Measurements from ENCODE around the gene MTCL3.

The MTCL3 gene

DNA sequence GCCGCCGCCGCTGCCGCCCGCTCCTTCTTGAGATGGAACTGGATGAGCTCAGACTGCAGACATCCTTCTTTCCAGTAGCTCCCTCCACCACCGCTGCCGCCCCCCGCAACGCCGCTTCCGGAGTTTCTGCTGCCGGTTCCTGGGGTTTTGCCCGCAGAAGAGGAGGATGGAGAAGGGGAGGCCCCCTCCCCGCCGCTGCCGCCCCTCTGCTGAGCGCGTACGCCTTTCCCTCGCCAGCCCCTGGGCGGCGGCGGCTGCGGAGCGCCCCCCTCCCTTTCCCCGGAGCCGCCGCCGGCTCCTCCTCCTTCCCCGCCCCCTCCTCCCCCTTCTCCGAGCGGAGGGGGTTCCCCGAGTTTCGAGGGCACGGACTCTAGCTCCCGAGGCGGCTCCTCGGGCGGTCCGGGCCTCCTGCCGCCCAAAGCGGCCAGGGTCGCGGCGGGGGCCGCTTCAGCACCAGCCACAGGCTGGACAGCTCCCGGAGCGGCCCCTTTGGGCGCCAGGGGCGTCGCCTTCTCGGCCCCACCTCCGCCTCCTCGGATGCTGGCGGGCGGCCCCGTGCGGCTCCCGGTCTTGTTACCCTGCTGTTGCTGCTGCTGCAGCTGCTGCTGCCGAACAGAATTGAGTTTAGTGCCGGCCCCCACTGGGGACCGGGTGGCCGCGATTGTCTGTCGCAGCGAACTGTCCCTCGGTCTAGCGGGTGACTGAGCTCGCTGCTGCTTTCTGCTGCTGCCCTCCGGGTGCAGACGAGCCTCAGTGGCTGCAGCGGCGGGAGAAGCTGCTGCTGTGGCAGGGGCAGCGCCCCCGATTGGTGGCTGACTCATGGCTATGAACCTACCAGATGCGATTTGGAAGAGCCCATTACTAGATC lies 3.1 kb downstream of the MTCL3 start:
- peak in 3 of 4 experiments; percentile 34 to 56 (median 44) for DNase-seq (ENCODE audit: low read depth in 4 of 4, low spot score in 1 of 4)

DNA sequence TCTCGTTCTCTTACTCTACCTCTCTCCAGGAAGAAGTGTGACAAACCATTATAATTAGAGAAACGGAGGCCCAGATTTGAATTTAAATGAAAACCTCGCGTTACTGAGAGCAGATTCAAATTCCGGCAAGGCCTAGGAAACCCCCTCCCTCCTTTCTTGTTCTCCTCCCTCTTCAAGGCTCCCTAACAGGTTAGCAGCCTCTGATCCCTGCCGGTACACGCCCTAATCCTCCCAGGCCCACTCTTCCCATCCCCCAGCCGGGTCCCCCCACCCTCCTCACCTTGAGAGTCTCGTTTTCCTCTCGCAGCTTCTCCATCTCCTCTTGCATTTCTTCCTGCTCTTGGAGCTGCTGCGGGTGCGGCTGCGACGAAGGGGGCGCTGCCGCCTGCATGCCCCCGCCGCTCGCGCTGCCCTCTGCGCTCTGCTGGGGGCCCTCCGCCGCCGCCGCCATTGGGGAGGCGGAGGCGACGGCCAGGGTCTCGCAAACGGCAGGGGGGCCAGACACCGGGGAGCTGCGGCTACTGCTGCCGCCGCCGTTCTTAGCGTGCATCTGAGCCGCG lies 3.8 kb downstream of the MTCL3 start:
- DNase-seq (ENCODE audit: low read depth in 4 of 4, low spot score in 1 of 4), result no peak

DNA sequence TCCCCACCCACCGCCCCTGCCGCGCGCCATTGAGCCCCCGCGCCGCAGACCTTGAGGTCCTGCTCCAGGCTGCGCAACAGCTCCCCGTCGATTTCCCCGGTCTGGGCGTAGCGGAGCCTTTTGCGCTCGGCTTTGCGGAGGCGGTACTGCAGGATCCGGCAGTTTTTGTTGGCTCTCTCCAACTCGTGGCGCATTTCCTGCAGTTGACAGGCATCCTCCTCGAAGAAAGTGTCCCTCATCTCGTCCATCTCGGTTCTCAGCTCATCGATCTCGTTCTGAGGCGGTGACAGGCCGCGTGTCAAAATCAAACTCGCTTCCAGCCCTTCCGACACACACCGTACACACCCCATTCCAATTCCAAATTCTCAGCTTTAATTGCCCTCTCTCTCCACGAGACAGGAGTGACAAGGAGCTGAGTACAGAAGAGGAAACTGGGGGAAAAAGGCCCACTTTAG lies 4.3 kb downstream of the MTCL3 start:
- no peak for DNase-seq (ENCODE audit: low read depth in 4 of 4, low spot score in 1 of 4)

DNA sequence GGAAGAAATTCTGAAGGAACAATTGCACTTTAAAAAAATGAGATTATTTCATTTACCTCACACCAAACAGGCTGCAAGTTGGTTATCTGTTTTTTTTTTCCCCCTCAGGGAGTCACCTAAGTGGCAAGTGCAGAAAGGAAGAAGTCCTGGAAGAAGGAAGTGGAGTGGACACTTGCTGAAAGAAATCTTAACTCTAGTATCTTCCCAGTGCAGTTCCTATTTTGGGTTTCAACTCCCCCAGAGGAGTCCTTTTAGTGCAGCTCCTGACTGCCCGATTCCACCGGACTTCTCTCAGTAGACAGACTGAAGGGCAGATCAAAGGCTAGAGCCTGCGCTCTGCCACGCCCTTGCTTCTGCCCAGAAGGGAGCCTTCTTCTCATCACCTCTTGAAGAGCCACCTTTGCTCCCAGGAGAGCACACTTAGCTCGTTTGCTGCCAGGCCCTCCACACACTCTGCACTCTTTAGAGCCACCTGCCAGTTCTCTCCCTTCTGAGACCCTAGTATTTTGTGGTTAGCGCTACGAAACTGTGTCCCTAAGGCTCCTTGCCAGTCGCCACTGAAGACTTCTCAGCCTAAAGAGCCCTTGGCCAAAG lies 4.9 kb downstream of the MTCL3 start:
- no peak for DNase-seq (ENCODE audit: low read depth in 4 of 4, low spot score in 1 of 4)

DNA sequence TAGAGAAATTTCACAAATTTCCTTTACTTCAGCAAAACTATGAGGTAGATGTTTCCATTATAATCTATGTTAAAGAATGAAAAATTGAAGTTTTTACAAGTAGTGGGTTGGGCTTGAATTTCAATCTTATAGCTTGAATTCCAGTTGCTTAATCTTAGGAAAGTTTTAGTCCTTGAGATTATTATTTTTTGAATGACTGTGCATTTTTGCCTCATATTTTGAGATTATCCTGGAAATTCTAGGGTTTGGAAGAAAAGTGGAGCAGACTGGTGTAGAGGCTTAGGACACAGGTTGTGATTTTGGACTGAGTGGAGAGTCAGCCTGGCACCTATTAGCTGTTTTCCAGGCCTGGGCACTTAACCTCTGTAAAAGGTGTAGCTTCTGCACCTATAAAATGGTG lies 5.7 kb downstream of the MTCL3 start:
- DNase-seq (ENCODE audit: low read depth in 4 of 4, low spot score in 1 of 4), result no peak

DNA sequence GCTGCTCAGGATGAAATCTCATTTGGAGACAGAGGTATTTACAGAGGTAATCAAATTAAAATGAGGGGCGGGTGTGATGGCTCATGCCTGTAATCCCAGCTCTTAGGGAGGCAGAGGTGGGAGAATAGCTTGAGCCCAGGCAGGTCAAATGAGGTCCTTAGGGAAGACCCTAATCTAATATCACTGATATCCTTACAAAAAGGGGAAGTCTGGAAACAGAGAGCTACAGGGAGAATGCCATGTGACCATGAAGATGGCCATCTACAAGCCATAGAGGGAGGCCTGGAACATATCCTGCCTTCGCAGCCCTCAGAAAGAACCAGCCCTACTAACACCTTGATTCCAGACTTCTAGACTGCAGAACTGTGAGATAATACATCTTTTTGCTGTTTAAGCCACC lies 8.3 kb downstream of the MTCL3 start:
- DNase-seq (ENCODE audit: low read depth in 4 of 4, low spot score in 1 of 4), result no peak

DNA sequence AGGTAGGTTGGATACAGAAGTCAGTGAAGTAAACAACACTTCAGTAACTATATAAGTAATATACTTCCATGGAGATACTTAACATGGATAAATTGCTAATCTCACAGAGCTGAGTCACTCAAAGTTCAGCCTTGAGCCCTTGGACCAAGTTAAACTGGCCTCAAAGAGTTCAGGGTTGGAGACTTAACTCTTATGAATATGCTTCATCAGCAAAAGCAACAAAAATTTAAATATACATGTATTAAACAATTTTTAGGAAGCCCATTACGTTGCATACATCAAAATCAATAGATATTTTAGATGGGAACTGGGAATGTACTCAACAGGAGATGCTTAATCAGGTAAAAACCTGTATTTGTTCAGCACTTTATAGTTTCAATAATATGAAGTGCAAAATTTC lies 12.2 kb downstream of the MTCL3 start:
- no peak for DNase-seq (ENCODE audit: low read depth in 4 of 4, low spot score in 1 of 4)

DNA sequence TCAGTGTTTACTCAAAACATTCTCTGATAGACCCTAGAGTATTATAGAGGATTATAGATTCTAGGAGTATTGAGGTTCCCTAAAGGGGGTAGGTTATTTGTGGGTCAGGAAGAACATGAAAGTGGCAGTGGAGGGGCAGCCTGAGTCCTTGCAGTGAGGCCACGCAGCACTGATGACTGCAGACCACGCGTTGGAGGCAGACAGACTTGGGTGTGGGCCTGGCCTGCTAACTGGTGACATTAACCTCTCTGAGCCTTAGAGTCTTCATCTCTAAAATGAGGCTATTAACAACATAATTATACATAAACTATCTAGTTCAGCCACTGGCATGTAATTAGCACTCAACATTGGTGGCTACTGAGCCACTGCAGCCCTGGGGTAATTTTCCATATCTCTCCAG lies 16.1 kb downstream of the MTCL3 start:
- DNase-seq (ENCODE audit: low read depth in 4 of 4, low spot score in 1 of 4), result no peak

DNA sequence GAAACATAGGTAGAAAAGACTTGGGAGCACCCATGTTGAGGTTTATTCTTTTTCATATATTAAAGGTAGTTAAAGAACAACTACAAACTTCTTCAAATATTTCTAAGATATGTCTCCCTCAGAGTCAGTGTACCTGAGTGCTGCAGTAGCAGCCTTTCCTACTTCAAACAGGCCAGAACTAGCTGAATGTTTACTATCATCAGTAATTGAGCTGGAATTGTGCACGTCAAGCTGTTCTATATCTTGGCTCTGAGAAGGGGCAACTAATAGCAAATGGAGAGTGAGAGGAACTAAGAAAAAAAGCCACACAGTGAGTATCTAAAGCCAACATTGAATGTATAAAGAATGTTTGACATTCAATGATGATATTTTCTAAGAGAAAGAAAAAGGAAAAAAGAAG lies 21.7 kb downstream of the MTCL3 start:
- no peak for DNase-seq (ENCODE audit: low read depth in 4 of 4, low spot score in 1 of 4)

DNA sequence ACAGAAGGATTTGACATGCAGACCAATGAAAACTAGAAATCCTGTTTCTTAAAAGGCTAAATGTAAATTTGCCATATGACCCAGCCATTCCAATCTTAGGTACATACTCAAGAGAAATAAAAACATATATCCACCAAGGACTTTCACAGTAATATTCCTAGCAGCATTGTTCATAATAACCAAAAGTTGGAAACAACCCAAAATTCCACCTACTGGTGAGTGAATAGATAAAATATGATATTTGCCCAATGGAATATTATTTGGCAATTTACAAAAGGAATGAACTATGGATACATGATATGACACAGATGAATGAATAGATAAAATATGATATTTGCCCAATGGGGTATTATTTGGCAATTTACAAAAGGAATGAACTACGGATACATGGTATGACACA lies 22.7 kb downstream of the MTCL3 start:
- no peak for DNase-seq (ENCODE audit: low read depth in 4 of 4, low spot score in 1 of 4)

DNA sequence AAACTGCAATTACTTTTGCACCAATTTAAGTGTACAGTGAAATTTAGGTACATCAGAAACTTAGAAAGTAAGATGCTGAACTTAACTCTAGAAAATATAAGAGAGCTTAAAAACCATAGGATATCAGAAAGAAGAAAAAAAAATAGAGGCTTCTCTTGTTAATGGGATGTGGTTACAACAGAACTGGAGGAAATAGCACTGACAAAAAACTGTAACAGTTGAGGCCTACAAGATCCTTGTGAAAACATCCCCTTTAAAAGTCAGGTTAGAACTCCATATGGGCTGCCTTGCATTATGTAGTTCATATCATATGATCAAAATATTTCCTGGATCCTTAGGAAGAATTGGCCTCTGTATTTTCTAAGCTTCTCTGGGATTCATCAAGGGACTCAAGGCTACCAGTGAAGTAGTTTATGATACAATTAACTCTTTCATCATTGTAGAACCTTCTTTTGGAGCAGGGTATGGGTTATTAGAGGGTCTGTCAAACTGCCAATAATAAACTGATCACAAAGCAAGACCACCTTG lies 24.8 kb downstream of the MTCL3 start:
- no peak for DNase-seq (ENCODE audit: low read depth in 4 of 4, low spot score in 1 of 4)

DNA sequence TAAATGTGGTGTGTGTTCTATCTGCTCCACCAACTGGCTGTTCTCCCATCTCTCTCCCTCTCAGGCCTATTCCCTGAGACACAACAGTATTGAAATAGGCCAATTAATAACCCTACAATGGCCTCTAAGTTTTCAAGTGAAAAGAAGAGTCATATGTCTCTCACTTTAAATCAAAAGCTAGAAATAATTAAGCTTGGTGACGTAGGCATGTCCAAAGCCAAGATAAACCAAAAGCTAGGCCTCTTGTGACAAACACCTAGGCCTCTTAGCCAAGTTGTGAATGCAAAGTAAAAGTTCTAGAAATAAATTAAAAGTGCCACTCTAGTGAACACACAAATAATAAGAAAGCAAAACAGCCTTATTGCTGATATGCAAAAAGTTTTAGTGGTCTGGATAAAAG lies 29.9 kb downstream of the MTCL3 start:
- DNase-seq (ENCODE audit: low read depth in 4 of 4, low spot score in 1 of 4), result no peak

DNA sequence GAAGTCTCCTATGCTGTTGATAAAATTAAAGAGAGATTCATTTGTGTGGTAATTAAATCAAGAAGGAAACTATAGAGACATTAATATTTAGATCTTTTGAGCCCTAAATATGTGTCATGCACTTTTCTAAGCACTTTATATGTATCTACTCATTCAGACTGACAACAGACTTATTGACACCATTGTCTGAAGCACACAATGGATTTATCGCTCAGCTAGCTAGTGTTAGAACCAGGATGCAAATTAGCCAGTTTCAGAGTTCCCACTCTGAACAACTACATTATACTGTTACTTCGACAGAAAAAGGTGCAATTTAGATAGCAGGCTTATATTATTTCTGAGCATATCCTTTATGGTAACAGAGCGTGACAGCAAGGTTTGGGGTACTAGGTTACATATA lies 32.2 kb downstream of the MTCL3 start:
- DNase-seq (ENCODE audit: low read depth in 4 of 4, low spot score in 1 of 4), result no peak

DNA sequence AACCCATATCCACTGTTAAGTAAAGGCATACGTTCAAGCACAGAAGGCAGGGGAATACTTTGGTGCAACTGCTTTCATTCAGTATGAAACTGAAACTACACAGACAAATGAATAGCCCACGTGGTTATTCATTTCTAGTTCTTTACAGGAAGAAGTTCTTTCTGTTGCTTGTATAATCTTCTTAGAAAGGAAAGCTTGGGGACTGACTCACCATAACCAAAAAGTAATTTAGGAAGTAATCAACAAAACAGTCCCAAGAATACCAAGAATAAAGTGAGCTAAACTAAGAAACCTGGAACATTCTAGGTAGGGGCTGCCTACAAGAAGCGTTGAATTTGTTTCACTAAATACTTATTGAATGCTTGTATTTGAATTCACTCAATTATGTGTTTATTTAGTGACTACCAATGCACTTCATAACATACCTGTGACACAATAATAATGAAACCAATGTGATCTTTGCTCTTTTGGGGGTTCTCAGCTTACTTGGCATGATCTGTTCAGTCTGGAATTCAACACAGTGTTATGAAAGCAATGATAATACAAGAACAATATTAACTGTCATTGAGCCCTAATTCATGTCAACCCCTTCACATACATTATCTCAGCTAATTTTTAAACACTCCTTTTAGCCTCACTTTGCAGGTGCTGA lies 34.8 kb downstream of the MTCL3 start:
- DNase-seq (ENCODE audit: low read depth in 4 of 4, low spot score in 1 of 4), result no peak

DNA sequence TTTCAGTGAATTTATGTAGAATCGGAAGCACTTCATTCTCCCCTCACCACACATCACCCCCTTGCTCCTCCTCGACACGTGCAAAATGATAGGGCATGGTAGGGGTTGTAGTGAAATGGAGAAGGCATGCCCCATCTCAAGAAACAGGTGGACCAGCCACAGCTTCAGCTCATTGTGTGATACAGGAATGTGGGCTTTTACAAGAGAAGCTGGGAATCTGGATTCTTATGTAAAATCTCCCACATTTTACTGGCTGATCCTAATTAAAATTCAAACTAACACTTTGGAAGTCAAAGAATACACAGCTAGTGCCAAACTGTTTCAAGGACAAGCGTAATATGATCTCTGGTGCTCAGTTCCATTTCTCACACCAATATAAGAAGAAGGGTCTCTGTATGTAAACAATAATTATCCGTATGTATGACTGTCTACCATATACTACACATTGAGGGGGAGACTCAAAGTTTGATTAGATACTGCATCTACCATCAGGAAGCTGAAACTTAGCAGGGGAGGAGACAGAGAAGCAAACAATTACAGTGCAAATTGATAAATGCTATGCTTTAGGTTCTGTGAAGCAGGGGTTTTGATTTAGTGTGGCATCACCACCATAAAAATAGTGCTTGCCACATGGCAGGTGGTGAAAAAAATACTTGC lies 35.6 kb downstream of the MTCL3 start:
- no peak for DNase-seq (ENCODE audit: low read depth in 4 of 4, low spot score in 1 of 4)

DNA sequence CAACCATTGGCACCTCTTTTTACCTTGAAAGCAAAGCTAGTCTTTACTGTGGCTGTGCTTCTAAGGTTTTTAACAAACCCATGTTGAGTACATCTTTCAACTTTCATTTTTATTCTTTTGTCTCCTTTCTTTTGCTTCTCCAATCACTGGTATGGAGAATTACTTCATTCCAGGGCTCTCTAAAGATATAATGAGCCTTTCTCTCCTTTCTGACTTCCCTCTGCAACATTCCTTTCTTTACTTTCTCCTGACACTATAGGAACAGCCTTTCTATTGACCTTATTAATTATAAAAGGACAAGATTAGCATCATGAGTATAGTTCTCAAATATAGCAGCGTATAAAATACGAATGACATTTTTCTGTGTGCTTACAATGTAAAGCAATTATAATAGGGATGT lies 36.8 kb downstream of the MTCL3 start:
- no peak for DNase-seq (ENCODE audit: low read depth in 4 of 4, low spot score in 1 of 4)

DNA sequence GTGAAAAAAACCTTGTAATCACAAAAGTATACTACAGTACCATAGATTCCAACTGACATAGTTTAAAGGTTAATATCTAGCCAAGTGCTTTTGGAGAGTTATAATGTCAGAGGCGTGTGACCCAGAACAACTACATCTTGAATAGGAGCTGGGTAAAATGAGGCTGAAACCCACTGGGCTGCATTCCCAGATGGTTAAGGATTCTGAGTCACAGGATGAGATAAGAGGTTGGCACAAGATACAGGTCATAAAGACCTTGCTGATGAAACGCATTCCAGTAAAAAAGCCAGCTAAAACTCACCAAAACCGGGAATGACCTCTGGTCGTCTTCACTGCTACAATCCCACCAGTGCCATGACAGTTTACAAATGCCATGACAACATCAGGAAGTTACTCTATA lies 37.5 kb downstream of the MTCL3 start:
- DNase-seq (ENCODE audit: low read depth in 4 of 4, low spot score in 1 of 4), result no peak

DNA sequence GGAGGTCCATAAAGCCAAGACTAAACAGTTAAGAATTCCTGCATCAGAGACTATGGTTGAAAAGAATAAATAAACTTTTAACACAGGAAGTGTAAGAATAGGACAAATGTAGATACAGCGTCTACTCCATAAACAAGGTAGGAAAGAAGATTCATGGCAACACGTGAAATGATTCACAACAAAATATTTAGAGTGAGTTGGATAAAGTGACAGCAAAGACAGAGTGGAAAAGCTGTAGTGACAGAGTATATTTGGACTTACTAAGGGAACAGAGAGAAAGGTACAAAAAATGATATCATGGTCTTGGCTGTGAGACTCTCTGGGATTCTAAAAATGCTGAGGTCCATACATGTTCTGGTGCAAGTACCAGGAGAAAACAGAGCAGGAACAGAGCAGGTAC lies 38.0 kb downstream of the MTCL3 start:
- no peak for DNase-seq (ENCODE audit: low read depth in 4 of 4, low spot score in 1 of 4)

DNA sequence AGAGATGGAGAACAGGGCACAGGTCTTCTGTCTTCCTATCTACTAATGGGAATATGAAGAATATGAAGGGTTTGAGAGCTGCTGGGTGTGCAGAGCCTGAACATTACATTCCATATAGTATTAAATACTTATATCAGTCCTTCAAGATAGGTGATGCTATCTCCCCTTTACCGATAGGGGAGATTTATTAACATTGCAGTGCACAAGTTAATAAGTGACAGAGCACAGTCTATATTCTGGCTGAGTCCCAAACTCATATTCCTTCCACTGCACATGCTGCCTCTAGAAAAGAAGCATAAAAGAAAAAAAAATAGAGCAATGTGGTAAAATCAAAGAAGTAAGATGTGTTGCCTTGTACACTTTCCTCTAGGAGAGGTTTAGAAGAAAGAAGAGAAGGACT lies 41.5 kb downstream of the MTCL3 start:
- no peak for DNase-seq (ENCODE audit: low read depth in 4 of 4, low spot score in 1 of 4)

DNA sequence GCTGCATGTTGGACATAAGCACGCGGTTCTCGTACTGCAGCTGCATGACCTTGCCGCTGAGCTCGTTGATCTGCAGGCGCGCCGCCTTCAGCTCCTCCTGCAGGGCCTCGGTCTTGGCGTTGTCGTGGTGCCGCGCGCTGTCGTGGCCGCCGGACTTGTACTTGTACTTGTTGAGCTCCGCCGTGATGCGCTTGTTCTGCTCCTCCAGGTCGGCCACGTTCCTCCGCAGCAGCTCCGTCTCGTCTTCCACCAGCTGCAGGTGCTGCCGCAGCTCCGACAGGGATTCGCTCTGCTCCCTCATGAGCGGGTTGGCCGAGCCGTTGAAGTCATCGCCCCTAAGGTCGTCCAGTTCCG lies 43.3 kb downstream of the MTCL3 start:
- no peak for DNase-seq (ENCODE audit: low read depth in 4 of 4, low spot score in 1 of 4)

DNA sequence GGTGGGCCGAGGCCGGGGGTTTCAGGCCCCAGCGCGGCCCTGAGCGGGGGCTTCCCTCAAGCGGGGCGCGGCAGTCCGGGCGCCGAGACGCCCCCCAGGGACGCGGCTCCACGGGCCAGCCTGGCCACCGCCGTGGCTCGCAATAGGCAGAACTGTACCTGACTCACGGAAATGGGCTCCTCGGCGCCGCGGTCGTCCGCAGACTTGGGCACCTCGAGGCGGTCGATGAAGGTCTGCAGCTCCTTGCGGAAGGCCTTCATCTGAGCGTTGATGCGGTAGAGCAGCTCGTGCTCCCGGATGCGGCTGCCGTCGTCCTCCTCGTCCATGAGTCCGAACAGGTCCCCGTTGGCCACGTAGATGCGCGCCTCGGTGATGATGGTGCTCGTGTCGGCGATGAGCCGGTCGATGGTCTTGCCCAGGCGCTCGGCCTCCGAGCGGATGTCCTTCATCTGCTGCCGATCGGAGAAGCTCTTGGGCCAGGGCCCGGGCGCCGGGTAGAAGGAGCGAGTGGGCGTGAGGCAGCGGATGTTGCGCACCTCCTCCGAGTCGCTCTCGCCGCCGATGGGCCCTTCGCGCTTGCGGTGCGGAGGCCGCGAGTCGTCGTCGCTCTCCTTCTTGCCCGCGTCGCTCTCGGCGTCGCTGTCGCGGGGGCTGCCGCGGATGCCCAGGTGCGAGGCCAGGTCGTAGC lies 43.9 kb downstream of the MTCL3 start:
- DNase-seq (ENCODE audit: low read depth in 4 of 4, low spot score in 1 of 4), result no peak

Data from stimulated activated CD4-positive, alpha-beta T cell treated with anti-CD3 and anti-CD28 coated beads, Interleukin-1b, Interleukin-23, amount 100 ng/mL, for 24 hours (primary cell).